Glomerular visceral epithelial cell (primary cell): ENCODE data around the gene PCDH15.
A peak's percentile ranks its signal among the peaks of the same experiment; 100 is the strongest.

Source experiments
- DNase-seq: peaks from one replicate; pipeline ENCODE4 v3.0.0-alpha.2; 2016; ENCODE audit errors: extremely low spot score

The PCDH15 gene

DNA sequence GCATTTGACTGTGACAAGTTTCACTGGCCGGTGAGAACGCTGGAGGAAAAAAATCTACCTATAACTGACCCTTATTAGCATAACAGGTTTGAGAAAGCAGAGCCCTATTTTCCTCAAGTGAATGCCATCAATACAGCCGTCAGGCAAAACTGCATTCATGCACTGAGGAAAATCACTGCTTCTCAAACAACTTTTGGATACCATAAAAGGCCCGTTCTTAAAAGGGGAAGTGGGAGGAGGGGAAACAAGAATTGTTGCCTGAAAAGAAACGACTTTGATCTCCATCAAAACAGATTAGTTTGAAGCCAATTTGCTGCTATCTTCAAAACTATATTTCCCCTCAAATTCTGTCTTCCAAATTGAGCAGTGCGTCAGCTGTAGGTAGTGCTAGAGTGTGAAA lies 670.6 kb downstream of the PCDH15 start:
- DNase-seq: no peak

DNA sequence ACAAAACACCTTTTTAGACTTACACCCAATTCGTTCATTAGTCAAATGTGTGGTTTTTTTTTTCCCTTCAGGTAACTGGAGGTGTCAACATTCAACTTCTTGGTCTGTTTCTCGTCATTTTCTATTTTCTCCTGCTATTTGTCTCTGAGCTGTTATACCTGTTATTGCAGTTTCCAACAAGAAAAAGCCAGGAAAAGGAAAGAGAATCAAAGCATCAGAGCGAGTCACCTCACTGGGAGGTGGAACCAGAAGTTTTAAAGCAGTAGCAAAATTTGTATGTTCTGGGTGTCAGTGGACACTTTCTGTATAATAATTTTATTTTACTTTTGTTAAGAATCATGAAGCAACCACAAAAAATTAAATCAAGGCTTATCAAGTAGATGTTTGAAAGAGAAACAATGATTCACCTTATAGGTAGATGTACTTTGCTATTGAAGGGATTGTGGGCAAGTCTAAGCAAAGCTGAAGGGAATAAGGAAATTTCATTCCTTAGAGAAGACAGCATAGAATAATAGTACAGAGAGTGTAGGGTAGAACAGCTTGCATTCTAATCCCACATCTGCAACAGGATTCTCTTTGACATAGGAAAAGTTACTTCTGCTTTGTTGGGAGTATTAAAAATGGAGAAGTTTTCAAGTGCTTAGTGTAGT lies 675.8 kb downstream of the PCDH15 start:
- no peak for DNase-seq

DNA sequence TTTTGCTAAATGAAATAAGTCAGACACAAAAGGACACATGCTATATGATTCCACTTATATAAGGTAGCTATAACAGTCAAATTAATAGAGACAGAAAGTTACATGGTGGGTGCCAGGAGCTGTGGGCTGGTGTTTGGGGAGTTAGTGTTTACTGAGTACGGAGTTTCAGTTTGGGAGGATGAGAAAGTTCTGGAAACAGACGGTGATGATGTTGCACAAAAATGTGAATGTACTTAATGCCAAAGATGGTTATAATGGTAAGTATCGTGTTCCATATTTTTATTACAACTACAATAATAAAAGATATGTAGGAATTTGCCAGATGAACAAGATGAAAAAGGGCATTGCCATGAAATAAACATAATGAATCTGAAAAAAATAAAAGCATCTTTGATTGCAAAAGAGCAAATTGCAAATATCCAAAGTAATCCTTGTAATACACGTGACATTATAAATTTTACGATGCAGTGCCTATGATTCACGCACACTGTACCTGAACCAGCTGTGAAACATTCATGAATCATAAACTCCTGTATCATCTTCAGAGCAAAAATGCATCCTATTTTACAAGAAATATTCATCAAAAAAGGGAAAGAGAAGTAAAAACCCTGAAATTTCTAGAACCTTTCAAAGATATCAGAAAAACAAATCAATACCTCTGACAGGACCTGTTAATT lies 676.7 kb downstream of the PCDH15 start:
- no peak for DNase-seq

DNA sequence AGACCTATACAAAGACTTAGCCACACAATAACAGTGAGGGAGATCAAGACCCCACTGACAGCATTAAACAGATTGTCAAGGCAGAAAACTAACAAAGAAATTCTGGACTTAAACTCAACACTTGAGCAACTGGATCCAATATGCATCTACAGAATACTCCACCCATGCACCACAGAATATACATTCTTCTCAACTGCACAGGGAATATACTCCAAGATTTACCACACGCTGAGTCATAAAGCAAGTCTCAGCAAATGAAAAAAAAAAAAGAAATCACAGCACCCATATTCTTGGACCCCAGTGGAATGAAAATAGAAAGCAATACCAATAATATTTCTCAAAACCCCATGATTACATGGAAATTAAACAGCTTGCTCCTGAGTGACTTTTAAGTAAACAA lies 680.2 kb downstream of the PCDH15 start:
- no peak for DNase-seq

DNA sequence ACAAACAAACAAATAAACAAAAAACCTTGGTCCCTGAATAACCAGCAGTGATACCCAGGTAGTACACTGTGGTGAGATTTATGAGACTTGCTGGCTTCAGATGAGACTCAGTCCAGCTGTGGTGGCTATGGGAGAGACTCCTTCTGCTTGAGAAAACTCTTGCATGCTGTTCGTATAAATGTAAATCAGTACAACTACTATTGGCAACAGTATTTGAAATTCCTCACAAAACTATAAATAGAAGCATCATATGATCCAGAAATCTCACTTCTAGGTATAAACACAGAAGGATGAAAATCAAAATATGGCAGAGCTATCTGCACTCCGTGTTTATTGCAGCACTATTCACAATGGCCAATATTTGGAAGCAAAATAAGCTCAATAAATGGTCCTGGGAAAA lies 692.1 kb downstream of the PCDH15 start:
- DNase-seq: no peak

DNA sequence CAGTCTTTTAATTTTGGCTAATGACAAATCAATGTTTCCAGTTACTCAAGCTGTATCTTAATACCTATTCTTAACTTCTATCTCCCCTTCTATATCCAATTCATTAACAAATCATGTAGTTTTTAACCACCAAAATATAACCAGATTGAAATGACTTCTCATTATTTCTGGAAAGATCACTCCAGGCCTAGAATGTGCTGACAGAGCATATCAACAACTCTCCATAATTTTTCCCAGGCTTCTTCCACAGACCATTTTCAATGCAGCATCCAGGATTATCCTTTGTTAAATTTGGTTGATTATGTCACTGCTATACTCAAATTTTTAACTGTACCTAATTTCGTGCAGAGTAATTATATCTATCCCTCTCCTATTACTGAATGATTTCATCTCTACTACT lies 704.1 kb downstream of the PCDH15 start:
- DNase-seq: no peak

DNA sequence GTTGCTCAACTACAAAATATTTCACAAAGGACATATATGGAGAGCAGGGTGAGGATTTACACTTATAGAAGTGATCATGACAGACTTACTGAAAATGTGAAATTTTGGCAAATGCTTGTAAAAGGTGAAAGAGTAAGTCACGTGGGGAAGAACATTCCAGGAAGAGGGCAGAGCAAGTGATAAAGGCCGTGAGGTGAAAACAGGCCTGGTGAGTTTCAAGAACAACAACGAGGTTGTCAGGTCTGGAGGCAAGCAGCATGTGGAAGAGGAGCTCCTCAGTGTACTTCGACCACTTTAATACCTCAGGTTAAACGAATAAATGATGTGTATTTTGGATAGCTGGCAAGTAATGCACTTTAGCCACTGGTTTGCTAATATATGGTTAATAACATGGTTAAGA lies 706.7 kb downstream of the PCDH15 start:
- no peak for DNase-seq

DNA sequence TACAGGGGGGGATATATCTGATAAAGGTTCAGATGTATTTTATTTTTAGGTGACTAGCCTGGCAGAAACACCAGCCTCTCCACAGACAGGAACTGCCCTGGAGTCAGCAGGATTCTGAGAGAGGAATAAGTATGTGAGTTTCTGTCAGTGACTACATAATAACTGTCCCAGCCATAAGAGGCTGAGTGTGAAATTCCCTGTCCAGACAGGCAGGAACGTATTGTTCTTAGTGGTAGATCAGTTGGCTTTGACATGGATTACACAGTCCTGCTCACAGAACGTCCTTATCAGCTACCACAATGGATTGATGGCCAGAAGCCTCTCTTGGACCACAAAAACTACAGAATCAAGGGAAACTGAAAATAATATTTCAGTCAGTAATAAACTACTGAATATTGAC lies 709.8 kb downstream of the PCDH15 start:
- DNase-seq: no peak

DNA sequence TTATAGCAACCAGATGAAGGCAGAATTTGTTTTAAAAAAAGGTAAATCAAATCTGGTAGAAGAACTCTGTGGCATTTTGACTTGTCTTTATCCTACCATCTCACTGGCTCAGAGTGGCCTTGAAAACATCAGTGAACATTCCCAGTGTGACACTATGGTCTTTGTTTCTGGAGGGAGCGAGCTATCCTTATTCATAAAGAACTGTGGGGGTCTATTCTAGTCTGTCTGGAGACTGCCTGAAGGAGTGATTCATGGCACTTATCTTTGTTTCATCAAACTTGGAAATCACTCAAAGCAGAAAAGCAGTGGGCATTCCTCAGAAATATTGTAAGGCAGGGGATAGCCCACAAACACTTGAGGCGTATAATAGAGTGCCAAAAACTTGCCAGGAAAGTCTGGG lies 719.1 kb downstream of the PCDH15 start:
- no peak for DNase-seq

DNA sequence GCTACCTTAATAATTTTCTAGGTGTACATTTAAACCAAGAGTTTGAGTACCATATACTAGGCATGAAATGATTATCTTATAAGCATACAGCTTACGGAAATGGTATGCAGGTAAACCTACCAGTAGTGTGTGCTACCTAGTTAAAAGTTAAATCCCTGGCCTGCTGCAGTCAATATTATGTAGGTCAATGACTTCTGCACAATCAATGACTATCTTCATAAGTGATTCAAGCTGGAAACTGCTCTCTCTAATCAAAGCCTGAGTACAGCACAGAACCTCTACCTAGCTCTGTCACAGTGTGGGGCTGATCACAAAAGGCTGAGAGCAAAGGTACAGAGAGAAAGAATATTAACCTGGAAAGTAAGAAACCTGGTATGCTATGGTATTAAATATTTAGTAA lies 733.7 kb downstream of the PCDH15 start:
- no peak for DNase-seq

DNA sequence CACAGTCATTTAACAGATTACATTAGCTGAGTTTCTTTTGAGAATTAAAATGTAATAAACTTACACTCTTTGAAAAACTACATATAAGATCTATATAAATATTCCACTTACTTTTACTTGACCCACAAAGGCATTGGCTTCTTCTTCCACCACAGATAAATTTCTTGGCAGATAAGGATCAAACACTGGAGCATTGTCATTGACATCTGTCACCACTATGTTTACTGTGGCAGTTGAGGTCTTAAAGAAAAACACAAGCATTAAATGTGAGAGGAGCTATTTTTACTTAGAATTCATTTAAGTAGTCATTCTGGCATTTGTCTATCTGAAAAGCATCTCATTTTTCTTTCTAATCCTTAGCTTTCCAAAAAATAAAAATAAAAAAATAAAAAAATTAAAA lies 734.4 kb downstream of the PCDH15 start:
- no peak for DNase-seq

DNA sequence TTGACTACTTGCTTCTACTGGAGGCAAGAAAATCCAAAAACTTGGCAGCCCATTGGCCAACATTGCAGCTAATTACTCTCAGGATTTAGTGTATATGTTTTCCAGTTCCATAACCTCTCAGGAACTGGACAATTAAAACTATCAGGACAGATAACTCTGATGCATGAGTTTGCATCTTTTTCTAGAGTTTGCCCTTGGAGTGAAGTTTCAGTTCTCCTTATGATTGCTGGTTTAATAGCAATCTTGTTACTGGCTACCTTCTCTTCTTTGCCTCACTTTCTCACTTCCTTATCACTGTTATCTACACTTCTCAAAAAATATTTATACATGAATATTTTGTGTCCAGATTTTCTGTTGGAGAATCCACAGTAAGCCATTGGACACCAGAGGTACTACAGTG lies 735.9 kb downstream of the PCDH15 start:
- no peak for DNase-seq

DNA sequence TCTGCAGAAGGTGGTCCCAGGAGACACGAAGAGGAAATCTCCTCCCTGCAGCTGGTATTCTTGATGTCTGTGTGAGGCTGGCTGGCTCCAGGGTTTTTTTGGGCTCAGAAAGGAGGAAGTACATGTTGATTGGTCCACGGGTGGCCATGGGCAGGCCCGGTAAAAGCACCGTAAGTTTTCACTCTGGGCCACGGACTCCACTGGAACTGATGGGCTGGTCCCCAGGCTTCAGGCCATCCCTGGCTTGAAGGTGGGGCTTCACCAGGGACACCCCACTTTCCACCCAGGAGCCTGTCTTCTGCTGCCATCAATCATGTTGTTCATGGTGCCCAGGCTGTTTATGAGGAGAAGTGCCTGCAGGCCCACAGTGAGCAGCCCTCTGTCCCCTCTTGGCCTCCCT lies 736.8 kb downstream of the PCDH15 start:
- no peak for DNase-seq

DNA sequence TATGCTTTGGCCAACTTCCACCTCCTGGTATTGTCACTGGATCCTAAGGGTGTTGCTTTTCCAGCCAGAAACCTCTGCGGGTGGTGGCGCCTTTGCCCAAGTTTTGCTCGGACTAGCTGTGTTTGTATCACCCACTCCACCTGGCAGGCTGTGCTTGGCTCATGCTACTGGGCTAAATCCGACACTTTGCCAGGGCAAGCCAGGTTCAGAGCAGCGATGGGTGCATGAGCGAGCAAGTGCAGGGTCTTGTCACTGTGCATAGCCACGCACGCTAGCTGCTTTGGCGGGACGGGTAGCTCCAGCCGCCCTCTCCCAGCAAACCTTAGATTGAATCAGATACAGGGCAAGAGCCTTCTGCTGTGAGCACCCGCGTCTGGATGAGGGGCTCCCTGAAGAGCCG lies 737.5 kb downstream of the PCDH15 start:
- no peak for DNase-seq

DNA sequence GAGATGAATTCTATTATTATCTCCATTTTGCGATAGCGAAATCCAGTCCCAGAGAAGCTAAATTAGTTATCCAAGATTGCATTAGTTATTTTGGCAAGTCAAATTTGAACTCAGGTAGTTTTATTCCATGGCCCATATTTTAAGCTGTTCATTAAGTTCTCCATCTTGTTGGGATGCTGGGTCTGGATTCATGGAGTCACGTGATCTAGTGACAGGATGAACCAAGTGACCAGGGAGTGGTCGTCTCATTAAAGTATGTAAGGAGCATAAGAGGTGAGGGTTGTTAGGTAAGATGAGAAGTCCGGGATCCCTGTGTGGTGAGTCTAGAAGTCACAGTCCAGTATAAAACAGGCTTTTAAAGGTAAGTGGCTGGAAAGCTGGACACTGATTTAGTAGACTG lies 740.5 kb downstream of the PCDH15 start:
- no peak for DNase-seq

DNA sequence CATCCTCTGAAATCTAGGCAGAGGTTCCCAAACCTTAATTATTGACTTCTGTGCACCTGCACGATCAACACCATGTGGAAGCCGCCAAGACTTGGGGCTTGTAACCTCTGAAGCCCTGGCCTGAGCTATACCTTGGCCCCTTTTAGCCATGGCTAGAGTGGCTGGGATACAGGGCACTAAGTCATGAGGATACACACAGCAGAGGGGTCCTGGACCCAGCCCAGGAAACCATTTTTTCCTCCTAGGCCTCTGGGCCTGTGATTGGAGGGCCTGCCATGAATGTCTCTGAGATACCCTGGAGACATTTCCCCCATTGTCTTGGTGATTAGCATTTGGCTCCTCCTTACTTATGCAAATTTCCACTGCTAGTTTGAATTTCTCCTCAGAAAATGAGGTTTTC lies 743.7 kb downstream of the PCDH15 start:
- no peak for DNase-seq

DNA sequence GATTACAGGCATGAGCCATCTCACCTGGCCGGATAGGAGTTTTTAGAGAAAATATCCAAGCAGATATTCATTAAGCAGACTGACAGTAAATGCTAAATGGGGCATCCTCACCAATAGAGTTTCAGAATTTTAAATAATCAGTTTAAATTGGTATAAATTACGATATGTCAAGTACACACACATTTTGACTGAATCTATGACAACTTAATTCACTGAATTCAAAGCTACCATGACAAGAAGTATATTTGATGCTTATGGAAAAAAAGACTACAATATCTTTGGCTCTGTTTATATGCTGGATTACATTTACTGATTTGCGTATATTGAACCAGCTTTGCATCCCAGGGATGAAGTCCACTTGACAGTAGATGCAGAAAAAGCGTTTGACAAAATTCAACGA lies 774.7 kb downstream of the PCDH15 start:
- DNase-seq: no peak

DNA sequence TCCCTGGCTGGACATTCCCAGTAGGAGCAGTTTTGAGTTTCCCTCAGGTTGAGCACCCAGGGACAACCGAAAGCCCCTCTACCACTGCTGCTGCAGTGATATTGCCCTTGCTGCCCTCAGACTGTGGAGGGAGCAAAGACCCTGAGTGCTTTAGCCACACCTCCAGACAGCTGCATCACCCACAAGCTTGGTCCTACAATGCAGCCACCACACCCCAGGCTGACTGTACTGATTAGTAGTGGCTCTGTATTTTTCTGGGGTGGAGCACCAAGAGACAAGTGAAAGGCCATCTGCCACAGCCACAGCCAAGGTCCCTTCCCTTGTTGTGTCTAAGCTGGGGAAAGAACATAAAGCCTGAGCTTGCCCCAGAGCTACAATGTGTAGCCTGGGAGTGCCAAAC lies 789.9 kb downstream of the PCDH15 start:
- no peak for DNase-seq

DNA sequence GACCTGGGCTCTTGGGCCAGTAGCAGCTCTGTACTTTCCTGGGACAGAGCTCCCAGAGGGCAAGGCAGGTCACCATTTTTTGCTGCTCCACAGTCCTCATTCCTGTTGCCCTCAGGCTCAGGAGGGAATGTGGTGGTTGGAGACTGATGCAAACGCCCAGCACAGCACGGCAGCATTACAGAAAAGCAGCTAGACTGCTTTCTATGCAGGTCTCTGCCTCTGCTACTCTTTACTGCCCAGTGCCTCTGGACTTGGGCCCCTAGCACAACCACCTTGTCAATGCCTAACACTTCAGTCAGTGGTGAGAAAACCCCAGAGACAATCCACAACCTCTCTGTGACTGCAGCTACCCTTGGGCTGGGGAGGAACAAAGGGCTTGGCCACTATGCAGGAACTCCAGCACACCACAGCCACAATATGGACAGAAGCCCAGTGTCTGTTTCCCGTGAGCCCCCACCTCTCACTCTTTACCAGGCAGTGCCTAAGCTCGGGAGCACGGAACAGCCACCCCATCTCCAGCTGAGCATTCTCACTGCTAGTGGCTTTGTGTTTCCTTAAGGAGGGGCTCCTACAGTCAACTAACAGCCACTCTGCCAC lies 790.6 kb downstream of the PCDH15 start:
- DNase-seq: no peak

DNA sequence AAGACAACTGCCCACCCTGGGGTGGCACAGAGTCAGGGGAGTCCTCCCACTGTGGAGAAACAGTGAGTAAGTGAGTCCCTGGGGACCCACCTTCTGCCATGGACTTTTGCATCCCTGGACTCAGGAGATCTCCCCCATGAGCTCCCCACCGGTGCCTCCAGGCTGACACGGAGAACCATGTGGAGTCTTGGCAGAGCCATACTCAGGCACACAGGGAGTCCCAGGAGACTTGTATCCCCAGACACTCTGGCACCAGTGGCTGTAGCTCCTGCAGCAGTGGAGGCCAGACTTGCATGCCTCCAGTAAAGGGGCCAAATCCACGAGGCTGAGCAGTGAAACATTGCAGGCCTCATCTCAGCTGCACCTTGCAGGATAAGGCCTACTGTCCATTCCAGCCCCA lies 791.4 kb downstream of the PCDH15 start:
- no peak for DNase-seq

DNA sequence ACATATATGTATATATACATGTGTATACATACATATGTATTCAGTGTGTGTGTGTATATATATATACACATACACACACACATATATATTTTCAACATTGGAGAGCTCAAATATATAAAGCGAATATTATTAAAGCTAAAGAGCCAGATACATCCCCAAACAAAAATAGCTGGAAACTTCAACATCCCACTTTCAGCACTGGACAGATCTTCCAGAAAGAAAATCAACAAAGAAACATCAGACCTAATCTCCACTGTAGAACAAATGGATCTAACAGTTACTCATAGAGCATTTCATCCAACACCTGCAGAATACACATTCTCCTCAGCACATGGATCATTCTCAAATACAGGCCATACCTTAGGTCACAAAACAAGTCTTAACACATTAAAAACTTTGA lies 799.0 kb downstream of the PCDH15 start:
- DNase-seq: no peak

DNA sequence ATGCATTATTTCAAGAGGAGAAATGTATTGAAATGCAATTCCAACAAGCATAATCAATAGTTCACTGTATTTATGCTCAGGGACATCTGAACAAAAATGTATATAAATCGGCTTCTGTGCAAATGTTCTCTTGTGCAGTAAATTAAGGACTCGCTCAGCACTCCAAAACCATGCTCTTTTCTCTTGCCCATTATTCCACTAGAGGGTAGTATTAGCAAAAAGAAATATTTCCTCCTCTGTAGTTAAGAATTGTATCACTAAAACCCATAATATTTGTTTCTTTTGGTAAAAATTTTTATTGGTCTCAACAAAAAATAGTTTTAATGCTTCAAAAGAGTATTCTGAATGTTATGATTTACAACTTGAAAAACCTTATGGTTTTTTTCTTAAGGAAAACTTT lies 803.1 kb downstream of the PCDH15 start:
- DNase-seq: peak; percentile 3

DNA sequence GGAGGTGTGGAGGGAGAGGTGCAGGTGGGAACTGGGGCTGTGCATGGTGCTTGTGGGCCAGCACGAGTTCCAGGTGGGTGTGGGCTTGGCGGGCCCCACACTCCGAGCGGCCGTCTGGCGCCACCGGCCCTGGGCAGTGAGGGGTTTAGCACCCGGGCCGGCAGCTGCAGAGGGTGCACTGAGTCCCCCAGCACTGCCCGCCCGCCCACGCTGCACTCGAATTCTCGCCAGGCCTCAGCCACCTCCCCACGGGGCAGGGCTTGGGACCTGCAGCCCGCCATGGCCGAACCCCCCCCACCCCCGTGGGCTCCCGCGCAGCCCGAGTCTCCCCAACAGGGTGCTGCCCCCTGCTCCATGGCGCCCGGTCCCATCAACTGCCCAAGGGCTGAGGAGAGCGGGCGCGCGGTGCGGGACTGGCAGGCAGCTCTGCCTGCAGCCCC lies 810.2 kb downstream of the PCDH15 start:
- DNase-seq: no peak

DNA sequence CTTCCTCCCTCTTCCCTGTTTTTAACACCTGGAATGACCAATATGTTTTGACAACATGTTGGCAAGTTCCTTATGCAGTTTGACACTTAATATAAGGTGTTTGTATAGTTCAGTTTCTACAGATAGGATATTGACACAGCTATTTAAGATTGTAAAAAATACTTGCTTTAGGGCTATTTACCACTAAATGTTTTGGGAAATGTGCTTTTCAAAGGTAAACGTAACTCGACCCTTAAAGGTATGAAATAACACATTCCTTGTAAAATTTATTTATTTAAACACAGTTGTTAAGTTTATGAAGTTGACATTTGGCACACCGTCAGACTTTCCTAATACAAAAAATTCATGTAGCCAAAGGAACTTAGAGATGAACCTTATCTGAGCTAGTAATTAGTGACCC lies 817.6 kb downstream of the PCDH15 start:
- no peak for DNase-seq
